Panc1 (cell line): ENCODE results near the gene SUPT20H. TPM values are rescaled to one million over a fixed set of nuclear protein-coding genes. Genes with fewer than 3 reads are reported as not detected.

Experiments used
- ATAC-seq: fragments of 200-7000 bp; cut with Tn5 transposase; 2 replicates; pipeline ENCODE4 v1.9.1; 2020; ENCODE audit warnings: mild to moderate bottlenecking, moderate library complexity
- BruUV-seq: library from RNA; stranded (reverse); fragments of 400-500 nt; replicated peaks from 2 replicates; lab custom pipeline; 2021; lab: Mats Ljungman, UMichigan
- CTCF ChIA-PET: fragments of 300-600 bp; sonication (Branson Sonifier 250); formaldehyde crosslinking; loops from one replicate; lab custom pipeline; 2022; ENCODE audit warnings: antibody characterized with exemption; lab: Charles Lee
- POLR2A ChIA-PET: fragments of 300-600 bp; sonication (Branson Sonifier 250); formaldehyde crosslinking; loops from one replicate; lab custom pipeline; 2022; ENCODE audit warnings: antibody characterized with exemption; lab: Charles Lee
- DNase-seq: peaks from one replicate; pipeline ENCODE4 v3.0.0-alpha.2; 2010; ENCODE audit warnings: low read depth, low spot score
- H3K27ac ChIP-seq: 2 replicates; pipeline ENCODE4 v1.5.1; 2011; ENCODE audit warnings: mild to moderate bottlenecking, low read length, inconsistent platforms
- H3K27me3 ChIP-seq: fragments of 200-500 bp; sonication (Bioruptor generic); 2 replicates; pipeline ENCODE4 v1.6.0; 2014; ENCODE audit warnings: low read length, inconsistent platforms; ENCODE audit not compliant: control insufficient read depth, insufficient read depth
- H3K36me3 ChIP-seq: fragments of 200-500 bp; sonication (Bioruptor generic); 2 replicates; pipeline ENCODE4 v1.5.1; 2014; ENCODE audit warnings: inconsistent platforms, mild to moderate bottlenecking, low read length, moderate library complexity; ENCODE audit not compliant: control insufficient read depth, insufficient read depth
- H3K4me1 ChIP-seq: 2 replicates; pipeline ENCODE4 v1.5.1; 2011; ENCODE audit warnings: inconsistent platforms, mild to moderate bottlenecking, low read length, moderate library complexity; ENCODE audit not compliant: control insufficient read depth, insufficient read depth
- H3K4me3 ChIP-seq, 2 experiments: 2 replicates each; pipeline ENCODE4 v1.5.1; 2011 to 2012; ENCODE audit warnings: low read depth in 2 of 2, low read length in 2 of 2, mild to moderate bottlenecking in 2 of 2, inconsistent platforms in 1 of 2, moderate library complexity in 1 of 2
- H3K9me3 ChIP-seq: fragments of 200-500 bp; sonication (Bioruptor generic); 2 replicates; pipeline ENCODE4 v1.5.1; 2014; ENCODE audit warnings: low read depth, mild to moderate bottlenecking, inconsistent platforms, low read length, moderate library complexity; ENCODE audit not compliant: control insufficient read depth, insufficient read depth
- POLR2AphosphoS5 ChIP-seq: IDR thresholded peaks from 2 replicates; pipeline ENCODE4 v1.6.1; 2012; ENCODE audit warnings: mild to moderate bottlenecking, low read depth, low read length, moderate library complexity
- REST ChIP-seq, 2 experiments: IDR thresholded peaks; 2 replicates each; pipeline ENCODE4 v1.6.1; 2011 to 2012; ENCODE audit warnings: low read depth in 2 of 2, control low read depth in 1 of 2, low read length in 1 of 2, mild to moderate bottlenecking in 1 of 2, moderate library complexity in 1 of 2; ENCODE audit not compliant: insufficient read depth in 1 of 2
- SIN3A ChIP-seq: IDR thresholded peaks from 2 replicates; pipeline ENCODE4 v1.6.1; 2012; ENCODE audit warnings: low read depth, mild to moderate bottlenecking, low read length, moderate library complexity, borderline replicate concordance; ENCODE audit not compliant: insufficient read depth
- TCF7L2 ChIP-seq: IDR thresholded peaks from 2 replicates; pipeline ENCODE4 v1.6.1; 2011; ENCODE audit warnings: mild to moderate bottlenecking, low read depth, low read length, inconsistent platforms
- in situ Hi-C: cut with HindIII; loops from 2 replicates; pipeline ENCODE4 v1.10.0; 2016; ENCODE audit warnings: low sequenced_read_pairs, low pct_unique_long_range_greater_than_20kb
- intact Hi-C: fragments of 100-400 bp; cut with micrococcal nuclease; formaldehyde crosslinking; loops from one replicate; pipeline ENCODE4 v1.10.0; 2022; ENCODE audit not compliant: unreplicated experiment
- total RNA-seq: library from RNA; stranded (reverse); gene quantifications from one replicate; pipeline ENCODE4 v1.2.1, GENCODE V29; 2021; ENCODE audit not compliant: unreplicated experiment
- TF ChIP-seq, protein P1 (sequence below): fragments of 450-650 bp; IDR thresholded peaks from 2 replicates; pipeline ENCODE4 v1.5.1; 2017; ENCODE audit warnings: mild to moderate bottlenecking

SUPT20H gene
- total RNA-seq, 1 experiment from 2014 or later, result 32.9 TPM

DNA sequence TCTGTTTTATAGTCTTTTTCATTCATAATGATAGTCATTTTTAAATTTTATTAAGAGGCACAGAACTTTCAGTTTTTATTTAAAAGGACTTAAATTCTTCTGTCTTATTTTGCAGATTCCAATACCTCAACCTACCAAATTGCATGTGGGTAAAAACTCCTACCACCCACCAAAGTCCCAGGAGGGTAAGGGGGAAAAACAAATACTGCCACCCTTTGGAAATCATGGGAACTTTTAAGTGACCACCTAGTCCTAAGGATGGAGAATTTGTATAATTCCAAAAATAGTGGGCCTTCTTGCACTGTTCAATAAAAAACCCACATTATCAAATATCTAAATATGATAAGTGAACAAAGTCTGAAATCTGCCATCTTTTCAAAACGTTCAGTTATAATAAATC lies 9.7 kb downstream of the SUPT20H start:
- TF ChIP-seq, protein P1, sequence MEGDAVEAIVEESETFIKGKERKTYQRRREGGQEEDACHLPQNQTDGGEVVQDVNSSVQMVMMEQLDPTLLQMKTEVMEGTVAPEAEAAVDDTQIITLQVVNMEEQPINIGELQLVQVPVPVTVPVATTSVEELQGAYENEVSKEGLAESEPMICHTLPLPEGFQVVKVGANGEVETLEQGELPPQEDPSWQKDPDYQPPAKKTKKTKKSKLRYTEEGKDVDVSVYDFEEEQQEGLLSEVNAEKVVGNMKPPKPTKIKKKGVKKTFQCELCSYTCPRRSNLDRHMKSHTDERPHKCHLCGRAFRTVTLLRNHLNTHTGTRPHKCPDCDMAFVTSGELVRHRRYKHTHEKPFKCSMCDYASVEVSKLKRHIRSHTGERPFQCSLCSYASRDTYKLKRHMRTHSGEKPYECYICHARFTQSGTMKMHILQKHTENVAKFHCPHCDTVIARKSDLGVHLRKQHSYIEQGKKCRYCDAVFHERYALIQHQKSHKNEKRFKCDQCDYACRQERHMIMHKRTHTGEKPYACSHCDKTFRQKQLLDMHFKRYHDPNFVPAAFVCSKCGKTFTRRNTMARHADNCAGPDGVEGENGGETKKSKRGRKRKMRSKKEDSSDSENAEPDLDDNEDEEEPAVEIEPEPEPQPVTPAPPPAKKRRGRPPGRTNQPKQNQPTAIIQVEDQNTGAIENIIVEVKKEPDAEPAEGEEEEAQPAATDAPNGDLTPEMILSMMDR, result peak; percentile 18; the same call in 1 of the 2 replicates
- no peak for TF ChIP-seq TCF7L2
- Histone ChIP-seq H3K9me3 (no peaks in the 10 kb centered on the region), H3K27ac (no peak overlapping the region), H3K27me3 (no peaks in the 10 kb centered on the region), H3K36me3 (peaks cover 13% of the 10 kb centered on the region), H3K4me3 (no peak overlapping the region), H3K4me1 (no peaks in the 10 kb centered on the region)
- no peak for DNase-seq
- POLR2A ChIA-PET, result no interaction called here
- no peak for ATAC-seq
- CTCF ChIA-PET, result no interaction called here
- BruUV-seq, result no TSS peak
- in situ Hi-C loops (no loop called here), intact Hi-C loops (no loop called here)

- H3K4me3 ChIP-seq, result no peak overlapping the region
- no peak for ATAC-seq
- H3K4me1 ChIP-seq, result no peaks in the 10 kb centered on the region
- POLR2A ChIA-PET, result no interaction called here
- no TSS peak for BruUV-seq
- H3K36me3 ChIP-seq, result peaks cover 20% of the 10 kb centered on the region
- intact Hi-C loops (no loop called here), in situ Hi-C loops (no loop called here)
- H3K9me3 ChIP-seq, result no peaks in the 10 kb centered on the region
- H3K27me3 ChIP-seq, result no peaks in the 10 kb centered on the region
- no peak for DNase-seq
- TF ChIP-seq REST (IDR thresholded peaks at IDR 0.05; ENCODE audit: insufficient read depth in 1 of 2, low read depth in 2 of 2, low read length in 1 of 2) (no peak), TCF7L2 (no peak), POLR2AphosphoS5 (no peak)
- no peak overlapping the region for H3K27ac ChIP-seq
- CTCF ChIA-PET, result no interaction called here
Measured at GRCh38 chr13:37047846-37048245, 11.6 kb downstream of the SUPT20H start.

- H3K27ac ChIP-seq, result no peak overlapping the region
- CTCF ChIA-PET, result no interaction called here
- intact Hi-C loops (no loop called here), in situ Hi-C loops (no loop called here)
- BruUV-seq, result no TSS peak
- H3K4me1 ChIP-seq, result no peaks in the 10 kb centered on the region
- no peaks in the 10 kb centered on the region for H3K9me3 ChIP-seq
- DNase-seq, result no peak
- no peaks in the 10 kb centered on the region for H3K27me3 ChIP-seq
- H3K4me3 ChIP-seq, result no peak overlapping the region
- peaks cover 26% of the 10 kb centered on the region for H3K36me3 ChIP-seq
- TF ChIP-seq, protein P1, result no peak
- TF ChIP-seq TCF7L2 (no peak), SIN3A (no peak), REST (IDR thresholded peaks at IDR 0.05; ENCODE audit: insufficient read depth in 1 of 2, low read depth in 2 of 2, low read length in 1 of 2) (no peak), POLR2AphosphoS5 (no peak)
- ATAC-seq, result no peak
- POLR2A ChIA-PET, result no interaction called here
Measured at GRCh38 chr13:37047032-37047431, 12.5 kb downstream of the SUPT20H start.
